SK-N-SH treated with all-trans-retinoic acid at 6 μM for 48 hours (cell line): ENCODE measurements around the gene GJB4.

Source experiments
- ARNTL ChIP-seq: fragments of 450-650 bp; formaldehyde crosslinking; IDR thresholded peaks from 2 replicates; pipeline ENCODE4 v1.5.0; 2020; ENCODE audit warnings: low read depth, mild to moderate bottlenecking, moderate library complexity, borderline replicate concordance
- ESRRG ChIP-seq: fragments of 250-450 bp; sonication (Bioruptor Pico); IDR thresholded peaks from 2 replicates; pipeline ENCODE4 v1.6.1; 2021; ENCODE audit warnings: mild to moderate bottlenecking
- OSR1 ChIP-seq: fragments of 250-450 bp; sonication (Bioruptor Pico); IDR thresholded peaks from 2 replicates; pipeline ENCODE4 v1.8.0; 2022; ENCODE audit warnings: moderate library complexity, mild to moderate bottlenecking, inconsistent platforms
- PPARA ChIP-seq: fragments of 250-450 bp; sonication (Bioruptor Pico); IDR thresholded peaks from 2 replicates; pipeline ENCODE4 v1.5.0; 2020; ENCODE audit warnings: mild to moderate bottlenecking, borderline replicate concordance
- ZC3H10 ChIP-seq: fragments of 250-450 bp; sonication (Bioruptor Pico); IDR thresholded peaks from 2 replicates; pipeline ENCODE4 v1.5.1; 2021; ENCODE audit warnings: mild to moderate bottlenecking, moderate library complexity
- ZFP3 ChIP-seq: fragments of 250-450 bp; sonication (Bioruptor Pico); IDR thresholded peaks from 2 replicates; pipeline ENCODE4 v1.5.0; 2020; ENCODE audit warnings: mild to moderate bottlenecking, moderate library complexity
- ZFP30 ChIP-seq: fragments of 450-650 bp; formaldehyde crosslinking; IDR thresholded peaks from 2 replicates; pipeline ENCODE4 v1.5.0; 2022; ENCODE audit warnings: mild to moderate bottlenecking, moderate library complexity
- TF ChIP-seq, protein P1 (sequence below): fragments of 250-450 bp; sonication (Bioruptor Pico); IDR thresholded peaks from 2 replicates; pipeline ENCODE4 v1.8.0; 2020; ENCODE audit warnings: mild to moderate bottlenecking, moderate library complexity, borderline replicate concordance
- TF ChIP-seq, protein P2 (sequence below): fragments of 250-450 bp; sonication (Bioruptor Pico); IDR thresholded peaks from 2 replicates; pipeline ENCODE4 v1.8.0; 2021; ENCODE audit warnings: low read depth, mild to moderate bottlenecking, moderate library complexity, borderline replicate concordance

DNA sequence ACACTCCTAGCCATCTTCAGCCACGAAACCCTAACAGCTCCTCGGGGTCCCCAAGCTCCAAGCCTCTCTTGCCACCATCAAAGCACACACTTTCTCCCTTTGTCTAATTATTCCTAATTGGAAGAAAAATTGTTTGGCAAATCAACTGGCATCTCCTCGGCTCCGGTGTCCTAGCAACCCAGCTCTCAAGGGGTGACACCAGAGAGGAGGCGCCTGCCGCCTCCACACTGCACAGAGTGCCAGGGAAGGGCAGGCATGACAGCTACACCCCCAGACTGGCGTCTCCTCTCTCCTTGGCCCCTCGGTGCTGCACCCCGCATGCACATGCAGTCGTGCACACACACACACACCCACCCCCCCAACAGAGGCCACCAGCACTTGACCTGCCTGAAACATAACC, 22.8 kb upstream of the GJB4 start:
- TF ChIP-seq, protein P1, sequence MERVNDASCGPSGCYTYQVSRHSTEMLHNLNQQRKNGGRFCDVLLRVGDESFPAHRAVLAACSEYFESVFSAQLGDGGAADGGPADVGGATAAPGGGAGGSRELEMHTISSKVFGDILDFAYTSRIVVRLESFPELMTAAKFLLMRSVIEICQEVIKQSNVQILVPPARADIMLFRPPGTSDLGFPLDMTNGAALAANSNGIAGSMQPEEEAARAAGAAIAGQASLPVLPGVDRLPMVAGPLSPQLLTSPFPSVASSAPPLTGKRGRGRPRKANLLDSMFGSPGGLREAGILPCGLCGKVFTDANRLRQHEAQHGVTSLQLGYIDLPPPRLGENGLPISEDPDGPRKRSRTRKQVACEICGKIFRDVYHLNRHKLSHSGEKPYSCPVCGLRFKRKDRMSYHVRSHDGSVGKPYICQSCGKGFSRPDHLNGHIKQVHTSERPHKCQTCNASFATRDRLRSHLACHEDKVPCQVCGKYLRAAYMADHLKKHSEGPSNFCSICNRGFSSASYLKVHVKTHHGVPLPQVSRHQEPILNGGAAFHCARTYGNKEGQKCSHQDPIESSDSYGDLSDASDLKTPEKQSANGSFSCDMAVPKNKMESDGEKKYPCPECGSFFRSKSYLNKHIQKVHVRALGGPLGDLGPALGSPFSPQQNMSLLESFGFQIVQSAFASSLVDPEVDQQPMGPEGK (CRISPR knock-in tag), result no peak
- no peak for TF ChIP-seq ARNTL (CRISPR knock-in tag)
- TF ChIP-seq ESRRG (CRISPR knock-in tag), result no peak
- TF ChIP-seq ZFP3 (CRISPR knock-in tag), result no peak
- no peak for TF ChIP-seq PPARA (CRISPR knock-in tag)
- TF ChIP-seq ZC3H10 (CRISPR knock-in tag), result no peak
- TF ChIP-seq, protein P2, sequence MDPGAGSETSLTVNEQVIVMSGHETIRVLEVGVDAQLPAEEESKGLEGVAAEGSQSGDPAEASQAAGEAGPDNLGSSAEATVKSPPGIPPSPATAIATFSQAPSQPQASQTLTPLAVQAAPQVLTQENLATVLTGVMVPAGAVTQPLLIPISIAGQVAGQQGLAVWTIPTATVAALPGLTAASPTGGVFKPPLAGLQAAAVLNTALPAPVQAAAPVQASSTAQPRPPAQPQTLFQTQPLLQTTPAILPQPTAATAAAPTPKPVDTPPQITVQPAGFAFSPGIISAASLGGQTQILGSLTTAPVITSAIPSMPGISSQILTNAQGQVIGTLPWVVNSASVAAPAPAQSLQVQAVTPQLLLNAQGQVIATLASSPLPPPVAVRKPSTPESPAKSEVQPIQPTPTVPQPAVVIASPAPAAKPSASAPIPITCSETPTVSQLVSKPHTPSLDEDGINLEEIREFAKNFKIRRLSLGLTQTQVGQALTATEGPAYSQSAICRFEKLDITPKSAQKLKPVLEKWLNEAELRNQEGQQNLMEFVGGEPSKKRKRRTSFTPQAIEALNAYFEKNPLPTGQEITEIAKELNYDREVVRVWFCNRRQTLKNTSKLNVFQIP (CRISPR knock-in tag), result no peak
- TF ChIP-seq OSR1 (CRISPR knock-in tag), result no peak
- no peak for TF ChIP-seq ZFP30 (CRISPR knock-in tag)
